Measurements from ENCODE around the gene FAM204A.

Gene FAM204A

GRCh38 chr10:118272767-118273166 is 69.4 kb downstream of the FAM204A start:
- ATAC-seq: no peak
- TF ChIP-seq CREB5 (CRISPR knock-in tag; IDR thresholded peaks at IDR 0.05; ENCODE audit: low read depth) (no peak), ZNF565 (CRISPR knock-in tag; conservative IDR thresholded peaks at IDR 0.05; ENCODE audit: low read depth) (no peak), ZFP30 (CRISPR knock-in tag; IDR thresholded peaks at IDR 0.05) (no peak), ZNF70 (CRISPR knock-in tag; IDR thresholded peaks at IDR 0.05) (no peak), PPARA (CRISPR knock-in tag; IDR thresholded peaks at IDR 0.05; ENCODE audit: borderline replicate concordance) (no peak), RARB (CRISPR knock-in tag; IDR thresholded peaks at IDR 0.05) (no peak), OSR1 (CRISPR knock-in tag; IDR thresholded peaks at IDR 0.05) (no peak), TCF4 (CRISPR knock-in tag; IDR thresholded peaks at IDR 0.05; ENCODE audit: borderline replicate concordance) (no peak), ZNF8 (CRISPR knock-in tag; IDR thresholded peaks at IDR 0.05) (no peak), CSRNP3 (CRISPR knock-in tag; IDR thresholded peaks at IDR 0.05) (no peak), ZFP3 (CRISPR knock-in tag; IDR thresholded peaks at IDR 0.05) (no peak), ISL1 (CRISPR knock-in tag; IDR thresholded peaks at IDR 0.05) (no peak), ZC3H10 (CRISPR knock-in tag; IDR thresholded peaks at IDR 0.05) (no peak), TSHZ2 (CRISPR knock-in tag; IDR thresholded peaks at IDR 0.05) (no peak), ARNTL (CRISPR knock-in tag; IDR thresholded peaks at IDR 0.05; ENCODE audit: borderline replicate concordance, low read depth) (no peak), TOX (CRISPR knock-in tag; IDR thresholded peaks at IDR 0.05; ENCODE audit: borderline replicate concordance) (no peak), BACH2 (CRISPR knock-in tag; IDR thresholded peaks at IDR 0.05; ENCODE audit: borderline replicate concordance) (no peak), SNAI2 (CRISPR knock-in tag; IDR thresholded peaks at IDR 0.05) (no peak), ESRRG (CRISPR knock-in tag; IDR thresholded peaks at IDR 0.05) (no peak)

- TF ChIP-seq ARNTL (CRISPR knock-in tag; IDR thresholded peaks at IDR 0.05; ENCODE audit: borderline replicate concordance, low read depth) (no peak), ZFP3 (CRISPR knock-in tag; IDR thresholded peaks at IDR 0.05) (no peak), ZNF70 (CRISPR knock-in tag; IDR thresholded peaks at IDR 0.05) (no peak), OSR1 (CRISPR knock-in tag; IDR thresholded peaks at IDR 0.05) (no peak), SNAI2 (CRISPR knock-in tag; IDR thresholded peaks at IDR 0.05) (no peak), TSHZ2 (CRISPR knock-in tag; IDR thresholded peaks at IDR 0.05) (no peak), PATZ1 (CRISPR knock-in tag; IDR thresholded peaks at IDR 0.05; ENCODE audit: borderline replicate concordance) (no peak), TCF4 (CRISPR knock-in tag; IDR thresholded peaks at IDR 0.05; ENCODE audit: borderline replicate concordance) (no peak), POU6F1 (CRISPR knock-in tag; IDR thresholded peaks at IDR 0.05; ENCODE audit: borderline replicate concordance, low read depth) (no peak), CREB5 (CRISPR knock-in tag; IDR thresholded peaks at IDR 0.05; ENCODE audit: low read depth) (no peak), ZNF565 (CRISPR knock-in tag; conservative IDR thresholded peaks at IDR 0.05; ENCODE audit: low read depth) (no peak), ESRRG (CRISPR knock-in tag; IDR thresholded peaks at IDR 0.05) (no peak), GLIS3 (CRISPR knock-in tag; IDR thresholded peaks at IDR 0.05) (no peak), RARB (CRISPR knock-in tag; IDR thresholded peaks at IDR 0.05) (no peak), BACH2 (CRISPR knock-in tag; IDR thresholded peaks at IDR 0.05; ENCODE audit: borderline replicate concordance) (no peak)
- ATAC-seq: no peak
These were observed 69.9 kb downstream of the FAM204A start for GRCh38 chr10:118272149-118272721.
